Activated T-helper 9 cell treated with anti-CD3 and anti-CD28 coated beads, Interleukin-2, amount 50 U/mL, for 16 hours (primary cell): Measurements from ENCODE around the gene PUS3.
"Not testable (repeated sequence)": the region's sequence is repeated elsewhere in the genome, so short reads cannot be mapped to it uniquely, and the experiment has no call there.

ENCODE experiments used
- DNase-seq: peaks from one replicate; pipeline ENCODE4 v3.0.0-alpha.2; 2020; ENCODE audit warnings: low read depth

Gene PUS3

DNA sequence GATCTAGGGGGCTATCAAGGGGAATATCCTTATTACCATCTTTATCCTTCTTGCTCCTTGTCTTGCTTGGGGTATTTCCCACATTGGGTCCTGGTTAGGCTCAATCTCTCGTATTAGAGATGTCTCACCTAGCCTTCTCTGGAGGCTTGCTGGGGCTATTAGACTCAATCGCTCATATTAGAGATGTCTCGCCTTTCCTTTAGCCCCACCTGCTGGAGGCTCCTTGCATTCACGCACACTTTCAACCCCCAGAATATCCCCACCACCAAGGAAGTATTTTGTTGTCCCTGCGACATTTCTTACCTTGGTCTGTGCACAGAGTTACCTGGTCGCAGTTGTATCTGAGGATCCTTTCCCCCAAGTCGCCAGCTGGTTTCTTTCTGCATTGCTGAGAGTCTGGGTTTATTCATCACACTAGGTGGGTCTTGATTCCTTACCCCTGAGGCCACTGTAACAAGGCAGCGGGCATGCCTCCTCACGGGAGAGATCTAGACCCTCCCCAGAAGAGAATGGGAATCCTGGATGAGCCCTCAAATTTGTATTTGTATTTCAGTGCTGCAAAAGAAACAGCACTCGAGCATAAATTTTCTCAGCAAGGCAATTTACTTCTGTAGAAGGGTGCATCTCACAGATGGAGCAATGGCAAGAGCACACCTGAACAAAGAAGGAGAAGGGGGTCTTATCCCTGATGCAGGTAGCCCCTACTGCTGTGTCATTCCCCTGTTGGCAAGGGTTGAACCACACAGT lies 31.4 kb downstream of the PUS3 start:
- no peak for DNase-seq

DNA sequence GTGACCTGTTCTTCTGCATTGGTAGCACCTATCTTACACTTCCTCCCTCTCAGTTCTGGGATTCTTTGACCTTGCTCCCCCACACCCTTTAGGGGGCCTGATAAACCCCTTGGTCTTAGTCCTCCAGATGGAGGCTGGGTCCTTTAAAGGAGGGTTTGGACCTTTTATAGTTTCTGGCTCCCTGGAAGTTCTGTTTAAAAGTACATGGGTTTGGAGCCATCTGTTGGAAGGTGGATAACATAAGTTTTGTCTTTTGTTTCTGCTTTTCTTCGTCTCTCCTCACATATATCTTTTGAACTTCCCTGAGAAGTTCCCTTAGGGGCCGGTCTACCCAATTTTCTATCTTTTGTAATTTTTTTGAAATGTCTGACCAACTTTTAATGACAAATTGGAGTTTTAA lies 33.5 kb downstream of the PUS3 start:
- no peak for DNase-seq

DNA sequence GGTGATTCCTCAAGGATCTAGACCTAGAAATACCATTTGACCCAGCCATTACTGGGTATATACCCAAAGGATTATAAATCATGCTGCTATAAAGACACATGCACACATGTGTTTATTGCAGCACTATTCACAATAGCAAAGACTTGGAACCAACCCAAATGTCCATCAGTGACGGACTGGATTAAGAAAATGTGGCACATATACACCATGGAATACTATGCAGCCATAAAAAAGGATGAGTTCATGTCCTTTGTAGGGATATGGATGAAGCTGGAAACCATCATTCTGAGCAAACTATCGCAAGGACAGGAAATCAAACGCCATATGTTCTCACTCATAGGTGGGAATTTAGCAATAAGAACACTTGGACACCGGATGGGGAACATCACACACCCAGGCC lies 37.7 kb downstream of the PUS3 start:
- not testable (repeated sequence) for DNase-seq

DNA sequence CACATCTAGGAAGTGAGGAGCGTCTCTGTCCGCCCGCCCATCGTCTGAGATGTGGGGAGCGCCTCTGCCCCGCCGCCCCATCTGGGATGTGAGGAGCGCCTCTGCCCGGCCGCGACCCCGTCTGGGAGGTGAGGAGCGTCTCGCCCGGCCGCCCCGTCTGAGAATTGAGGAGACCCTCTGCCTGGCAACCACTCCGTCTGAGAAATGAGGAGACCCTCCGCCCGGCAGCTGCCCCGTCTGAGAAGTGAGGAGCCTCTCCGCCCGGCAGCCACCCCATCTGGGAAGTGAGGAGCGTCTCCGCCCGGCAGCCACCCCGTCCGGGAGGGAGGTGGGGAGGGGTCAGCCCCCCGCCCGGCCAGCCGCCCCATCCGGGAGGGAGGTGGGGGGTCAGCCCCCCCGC lies 40.2 kb downstream of the PUS3 start:
- DNase-seq: not testable (repeated sequence)

DNA sequence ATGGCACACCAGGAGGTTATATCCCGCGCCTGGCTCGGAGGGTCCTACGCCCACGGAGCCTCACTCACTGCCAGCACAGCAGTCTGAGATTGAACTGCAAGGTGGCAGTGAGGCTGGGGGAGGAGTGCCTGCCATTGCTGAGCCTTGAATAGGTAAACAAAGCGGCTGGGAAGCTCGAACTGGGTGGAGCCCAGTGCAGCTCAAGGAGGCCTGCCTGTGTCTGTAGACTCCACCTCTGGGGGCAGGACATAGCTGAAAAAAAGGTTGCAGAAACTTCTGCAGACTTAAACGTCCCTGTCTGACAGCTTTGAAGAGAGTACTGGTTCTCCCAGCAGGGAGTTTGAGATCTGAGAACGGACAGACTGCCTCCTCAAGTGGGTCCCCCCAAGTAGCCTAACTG lies 45.3 kb downstream of the PUS3 start:
- not testable (repeated sequence) for DNase-seq

DNA sequence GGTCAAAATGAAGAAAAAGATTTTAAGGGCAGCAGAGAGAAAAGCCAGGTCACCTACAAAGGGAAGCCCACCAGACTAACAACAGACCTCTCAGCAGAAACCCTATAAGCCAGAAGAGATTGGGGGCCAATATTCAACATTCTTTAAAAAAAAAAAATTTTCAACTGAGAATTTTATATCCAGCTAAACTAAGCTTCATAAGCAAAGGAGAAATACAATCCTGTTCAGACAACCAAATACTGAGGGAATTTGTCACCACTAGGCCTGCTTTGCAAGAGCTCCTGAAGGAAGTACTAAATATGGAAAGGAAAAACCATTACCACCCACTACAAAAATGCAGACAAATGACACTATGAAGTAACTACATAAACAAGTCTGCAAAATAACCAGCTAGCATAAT lies 56.8 kb downstream of the PUS3 start:
- no peak for DNase-seq
